HTR-8/SVneo (cell line): ENCODE data around the gene CHEK2.
"Not testable (repeated sequence)": the region's sequence is repeated elsewhere in the genome, so short reads cannot be mapped to it uniquely, and the experiment has no call there.

Source experiments
- DNase-seq: peaks from one replicate; pipeline ENCODE4 v3.0.0; 2011; ENCODE audit warnings: low spot score, mixed read lengths; ENCODE audit not compliant: insufficient read length
- FAIRE-seq: peaks from 2 replicates; lab custom pipeline; 2011; peaks lifted over from hg19 to GRCh38; lab: Jason Lieb, UNC

The CHEK2 gene

DNA sequence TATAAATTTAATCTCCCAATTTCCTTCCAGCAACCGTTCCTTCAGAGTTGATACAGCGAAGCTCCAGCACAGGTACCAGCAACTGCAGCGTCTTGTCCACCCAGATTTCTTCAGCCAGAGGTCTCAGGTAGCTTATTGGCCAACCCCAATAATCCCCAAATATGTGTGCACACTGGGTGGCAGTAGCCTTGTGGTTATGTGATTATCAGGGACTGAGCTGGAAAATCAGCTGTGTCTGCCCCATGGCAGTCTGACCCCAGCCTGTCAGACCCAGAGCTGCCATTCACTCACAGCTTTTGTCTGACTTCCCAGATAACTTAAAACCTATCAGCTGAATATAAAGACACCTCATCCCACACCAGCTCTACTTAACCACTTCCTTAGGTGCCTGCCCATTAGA, 2.2 kb upstream of the CHEK2 start:
- no peak for DNase-seq
- no peak for FAIRE-seq

DNA sequence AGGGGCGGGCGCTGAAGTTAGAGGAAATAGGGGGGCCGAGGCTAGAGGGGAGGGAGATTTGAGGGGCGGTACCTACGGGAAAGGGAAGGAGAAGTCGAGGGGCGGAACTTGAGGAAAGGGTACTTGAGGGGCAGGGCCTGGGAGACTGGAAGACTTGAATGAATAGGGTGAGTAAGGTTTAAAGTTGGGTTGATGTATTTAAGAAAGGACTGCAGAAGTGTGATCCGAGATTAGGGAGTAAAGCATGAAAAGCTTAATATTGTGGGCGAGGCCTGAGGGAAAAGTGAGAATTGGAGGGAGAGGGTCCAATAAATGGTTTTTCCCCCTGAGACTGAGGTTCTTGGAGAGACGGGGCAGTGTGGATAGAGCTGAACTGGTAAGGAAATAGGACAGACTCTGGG, 942 bp upstream of the CHEK2 start:
- DNase-seq (no peak), FAIRE-seq (no peak)

- DNase-seq (no peak), FAIRE-seq (no peak)
Observed at GRCh38 chr22:28741200-28741784, 328 bp downstream of the CHEK2 start.

GRCh38 chr22:28738876-28739275, 2.7 kb downstream of the CHEK2 start:
- FAIRE-seq, result not testable (repeated sequence)

DNA sequence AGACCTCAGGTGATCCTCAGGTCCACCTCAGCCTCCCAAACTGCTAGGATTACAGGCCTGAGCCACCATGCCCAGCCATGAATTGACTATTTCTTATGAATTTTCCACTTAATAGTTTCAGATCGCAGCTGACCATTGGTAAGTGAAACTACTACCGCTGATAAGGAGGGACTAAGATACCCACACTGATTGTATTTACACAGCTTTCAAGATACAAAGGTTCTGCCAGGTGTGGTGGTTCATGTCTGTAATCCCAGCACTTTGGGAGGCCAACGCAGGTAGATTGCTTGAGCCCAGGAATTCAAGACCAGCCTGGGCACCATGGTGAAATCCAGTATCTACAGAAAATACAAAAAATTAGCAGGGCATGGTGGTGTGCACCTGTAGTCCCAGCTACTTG, 3.9 kb downstream of the CHEK2 start:
- FAIRE-seq, result no peak

More at GRCh38 chr22:28738876-28739275, 2.7 kb downstream of the CHEK2 start:
- DNase-seq, result not testable (repeated sequence)

GRCh38 chr22:28736301-28737155, 5.1 kb downstream of the CHEK2 start:
- FAIRE-seq, result no peak
- DNase-seq, result no peak

More for the DNA sequence above, 3.9 kb downstream of the CHEK2 start:
- no peak for DNase-seq

GRCh38 chr22:28734393-28734792, 7.2 kb downstream of the CHEK2 start:
- no peak for DNase-seq
- FAIRE-seq, result no peak

GRCh38 chr22:28730179-28730578, 11.4 kb downstream of the CHEK2 start:
- DNase-seq, result no peak

GRCh38 chr22:28728621-28729313, 12.9 kb downstream of the CHEK2 start:
- FAIRE-seq (no peak), DNase-seq (no peak)

More at GRCh38 chr22:28730179-28730578, 11.4 kb downstream of the CHEK2 start:
- FAIRE-seq, result no peak

- DNase-seq, result no peak
Observed at GRCh38 chr22:28728002-28728401, 13.6 kb downstream of the CHEK2 start.

GRCh38 chr22:28718044-28718443, 23.6 kb downstream of the CHEK2 start:
- FAIRE-seq, result no peak
- DNase-seq, result no peak

More at GRCh38 chr22:28728002-28728401, 13.6 kb downstream of the CHEK2 start:
- no peak for FAIRE-seq

GRCh38 chr22:28716686-28717085, 24.9 kb downstream of the CHEK2 start:
- DNase-seq (no peak), FAIRE-seq (no peak)

- FAIRE-seq (no peak), DNase-seq (no peak)
Observed at GRCh38 chr22:28715611-28716010, 26.0 kb downstream of the CHEK2 start.

GRCh38 chr22:28714043-28714628, 27.5 kb downstream of the CHEK2 start:
- FAIRE-seq (no peak), DNase-seq (no peak)

DNA sequence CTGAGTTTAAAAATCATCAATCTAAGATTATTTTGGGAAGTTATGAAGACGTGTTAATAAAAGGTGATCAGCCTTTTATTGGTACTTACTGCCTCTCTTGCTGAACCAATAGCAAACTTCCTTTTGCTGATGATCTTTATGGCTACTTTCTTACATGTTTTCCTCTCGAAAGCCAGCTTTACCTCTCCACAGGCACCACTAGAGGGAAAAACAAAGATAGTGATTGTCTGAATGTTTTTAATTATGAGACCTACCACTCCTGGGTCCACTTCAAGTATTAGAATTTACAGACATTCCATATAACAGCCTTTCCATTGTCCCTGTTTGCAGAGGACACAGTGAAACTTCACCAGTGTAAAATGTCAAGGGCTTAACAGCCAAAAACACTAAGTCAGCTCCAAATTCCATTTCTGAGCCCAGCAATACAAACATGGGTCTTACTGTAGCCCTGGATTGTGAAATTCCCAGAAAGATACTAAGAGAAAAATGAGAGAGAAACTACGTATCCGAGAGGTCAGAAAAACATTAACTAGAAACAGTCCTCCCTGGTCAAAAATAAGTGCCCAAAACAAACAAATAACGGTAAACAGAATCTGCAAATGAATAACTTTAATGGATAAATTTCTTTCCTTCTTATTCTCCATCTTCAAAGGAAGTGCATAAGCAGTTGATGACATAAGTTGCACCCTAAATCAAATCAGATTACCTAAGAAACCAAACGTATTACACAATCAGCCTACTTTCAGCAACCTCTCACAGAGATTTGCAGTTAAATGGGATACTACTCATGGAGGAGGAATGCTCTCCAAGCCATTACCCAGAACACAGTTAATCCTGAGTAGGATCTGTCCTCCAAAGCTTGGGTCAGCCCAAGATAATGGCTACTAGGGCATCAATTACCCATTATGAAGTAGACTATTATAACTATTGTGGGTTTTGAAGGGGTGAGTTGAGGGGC, 29.5 kb downstream of the CHEK2 start:
- peak; percentile 64 for DNase-seq
- FAIRE-seq, result no peak

DNA sequence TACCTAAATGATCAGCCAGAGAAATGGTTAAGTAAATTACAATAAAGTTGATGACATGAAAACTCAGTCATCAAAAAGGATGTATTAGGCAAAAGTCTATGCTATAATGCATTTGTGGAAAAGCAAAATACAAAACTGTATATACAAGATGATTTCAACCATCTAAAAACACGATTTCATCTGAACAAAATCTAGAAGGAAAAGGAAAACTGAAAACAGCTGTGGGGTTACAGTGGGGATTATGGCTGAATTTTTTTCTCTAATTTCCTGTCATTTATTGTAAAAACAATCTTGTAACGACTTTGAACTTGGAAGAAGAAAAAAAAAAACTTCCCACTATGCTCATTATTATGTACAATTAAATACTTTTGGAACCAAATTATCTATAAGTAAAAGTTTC, 30.3 kb downstream of the CHEK2 start:
- no peak for FAIRE-seq
- no peak for DNase-seq

DNA sequence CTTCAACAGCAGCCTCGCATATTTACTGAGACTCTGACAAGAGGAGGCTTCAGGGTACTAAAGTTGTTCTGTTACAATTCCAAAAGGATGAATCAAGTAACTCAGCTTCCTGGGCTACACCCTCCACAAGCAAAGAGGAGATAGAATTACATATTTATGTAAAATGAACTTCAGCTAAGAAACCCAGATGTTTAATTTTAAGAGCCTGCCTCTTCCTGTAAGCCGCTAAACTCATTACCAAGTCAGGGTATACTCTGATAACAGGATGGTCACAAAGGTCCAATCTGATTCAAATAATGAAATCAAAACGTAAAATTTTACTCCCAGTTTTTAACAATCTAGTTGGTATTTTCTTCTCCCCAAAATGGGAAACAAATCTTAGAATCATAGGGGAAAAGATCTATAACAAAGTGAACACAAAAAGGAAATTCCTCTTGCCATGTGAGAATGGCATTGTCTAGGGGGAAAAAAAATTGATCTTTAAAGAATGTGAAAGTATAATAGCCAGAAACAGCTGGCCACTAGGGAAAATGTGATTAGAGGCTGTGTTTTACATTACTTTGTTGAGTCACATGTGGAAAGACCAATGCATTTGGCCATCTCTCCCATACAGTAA, 30.9 kb downstream of the CHEK2 start:
- DNase-seq (peak; percentile 32), FAIRE-seq (no peak)

GRCh38 chr22:28710107-28710506, 31.5 kb downstream of the CHEK2 start:
- DNase-seq (no peak), FAIRE-seq (no peak)

- FAIRE-seq (no peak), DNase-seq (no peak)
Observed at GRCh38 chr22:28706845-28707244, 34.8 kb downstream of the CHEK2 start.
